Neuron (in vitro differentiated cells): ENCODE results near the gene B3GNT2.

ENCODE experiments used
- H2AFZ ChIP-seq: one replicate; pipeline ENCODE4 v1.6.1; 2013; ENCODE audit warnings: low read depth, mild to moderate bottlenecking, inconsistent platforms, low read length, moderate library complexity
- H3K27me3 ChIP-seq: one replicate; pipeline ENCODE4 v1.6.1; 2013; ENCODE audit warnings: low read length; ENCODE audit not compliant: insufficient read depth
- H3K36me3 ChIP-seq: one replicate; pipeline ENCODE4 v1.6.1; 2013; ENCODE audit warnings: low read length; ENCODE audit not compliant: insufficient read depth
- H3K4me1 ChIP-seq: one replicate; pipeline ENCODE4 v1.6.1; 2013; ENCODE audit warnings: low read length; ENCODE audit not compliant: insufficient read depth
- H3K4me3 ChIP-seq: 2 replicates; pipeline ENCODE4 v1.5.1; 2013; ENCODE audit warnings: mild to moderate bottlenecking, low read length, moderate library complexity
- H3K9me3 ChIP-seq: one replicate; pipeline ENCODE4 v1.6.1; 2013; ENCODE audit warnings: low read length

The B3GNT2 gene

DNA sequence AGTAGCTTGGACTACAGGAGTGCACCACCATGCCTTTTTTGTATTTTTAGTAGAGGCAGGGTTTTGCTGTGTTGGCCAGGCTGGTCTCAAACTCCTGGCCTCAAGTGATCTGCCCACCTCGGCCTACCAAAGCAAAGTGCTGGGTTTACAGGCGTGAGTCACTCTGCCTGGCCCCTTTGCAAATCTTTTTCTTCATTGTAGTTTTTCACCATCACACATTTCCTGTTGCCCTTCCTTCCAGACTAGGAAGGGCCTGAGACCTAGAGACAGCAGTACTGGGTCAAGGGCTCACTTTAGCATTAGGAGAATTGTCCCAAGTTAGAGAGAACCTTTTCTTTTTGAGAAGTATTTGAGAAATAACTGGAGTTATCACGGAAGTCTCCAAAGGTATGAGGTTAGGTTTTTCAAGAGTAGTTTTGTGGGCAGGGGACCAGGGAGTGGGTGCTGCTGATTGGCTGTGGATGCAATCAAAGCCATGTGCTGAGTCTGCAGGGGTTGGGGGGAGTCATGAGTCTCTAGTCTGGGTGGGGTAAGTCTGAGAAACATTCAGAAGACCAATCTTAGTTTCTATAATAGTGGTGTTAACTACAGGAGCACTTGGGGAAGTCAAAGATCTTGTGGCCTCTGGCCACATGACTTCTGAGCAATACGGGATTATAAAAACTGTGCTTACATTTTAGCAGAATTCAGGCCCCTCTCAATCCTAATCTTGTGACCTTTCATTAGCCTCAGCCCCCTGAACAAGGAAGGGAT, 23.7 kb downstream of the B3GNT2 start:
- H3K27me3 ChIP-seq = no peaks in the 10 kb centered on the region

DNA sequence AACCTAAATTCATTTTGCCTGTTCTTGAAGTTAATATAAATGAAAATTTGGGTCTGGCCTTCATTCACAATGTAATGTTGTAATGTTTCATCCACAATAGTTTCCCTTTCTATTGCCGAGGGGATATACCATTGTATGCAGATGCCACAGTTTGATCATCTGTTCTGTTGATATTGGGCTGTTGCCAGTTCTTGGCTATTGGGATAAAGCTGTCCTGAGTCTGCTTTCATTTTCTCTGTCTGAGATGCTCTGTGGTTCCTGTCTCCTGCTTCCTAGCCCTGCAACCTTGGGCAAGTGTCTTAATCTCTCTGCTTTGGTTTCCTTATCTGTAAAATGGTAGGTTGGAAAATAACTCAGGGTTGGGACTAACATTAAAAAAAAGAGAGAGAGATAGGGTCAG, 25.2 kb downstream of the B3GNT2 start:
- H3K4me3 ChIP-seq = no peak overlapping the region
- no peak overlapping the region for H2AFZ ChIP-seq
- peaks cover 5% of the 10 kb centered on the region for H3K36me3 ChIP-seq
- H3K9me3 ChIP-seq = no peaks in the 10 kb centered on the region
- H3K4me1 ChIP-seq = no peaks in the 10 kb centered on the region
- no peaks in the 10 kb centered on the region for H3K27me3 ChIP-seq

More for the DNA sequence above, 23.7 kb downstream of the B3GNT2 start:
- Histone ChIP-seq H3K36me3 (peaks cover 2% of the 10 kb centered on the region), H2AFZ (no peak overlapping the region), H3K4me3 (no peak overlapping the region), H3K9me3 (no peaks in the 10 kb centered on the region), H3K4me1 (no peaks in the 10 kb centered on the region)

DNA sequence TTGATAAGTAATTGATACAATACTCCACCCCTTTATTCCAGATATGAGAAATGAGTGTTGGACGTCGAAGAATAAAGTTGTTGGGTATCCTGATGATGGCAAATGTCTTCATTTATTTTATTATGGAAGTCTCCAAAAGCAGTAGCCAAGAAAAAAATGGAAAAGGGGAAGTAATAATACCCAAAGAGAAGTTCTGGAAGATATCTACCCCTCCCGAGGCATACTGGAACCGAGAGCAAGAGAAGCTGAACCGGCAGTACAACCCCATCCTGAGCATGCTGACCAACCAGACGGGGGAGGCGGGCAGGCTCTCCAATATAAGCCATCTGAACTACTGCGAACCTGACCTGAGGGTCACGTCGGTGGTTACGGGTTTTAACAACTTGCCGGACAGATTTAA, 26.3 kb downstream of the B3GNT2 start:
- H3K36me3 ChIP-seq = peaks cover 5% of the 10 kb centered on the region

DNA sequence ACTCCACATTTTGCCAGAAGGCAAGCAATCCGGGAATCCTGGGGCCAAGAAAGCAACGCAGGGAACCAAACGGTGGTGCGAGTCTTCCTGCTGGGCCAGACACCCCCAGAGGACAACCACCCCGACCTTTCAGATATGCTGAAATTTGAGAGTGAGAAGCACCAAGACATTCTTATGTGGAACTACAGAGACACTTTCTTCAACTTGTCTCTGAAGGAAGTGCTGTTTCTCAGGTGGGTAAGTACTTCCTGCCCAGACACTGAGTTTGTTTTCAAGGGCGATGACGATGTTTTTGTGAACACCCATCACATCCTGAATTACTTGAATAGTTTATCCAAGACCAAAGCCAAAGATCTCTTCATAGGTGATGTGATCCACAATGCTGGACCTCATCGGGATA, 26.8 kb downstream of the B3GNT2 start:
- peaks cover 5% of the 10 kb centered on the region for H3K36me3 ChIP-seq
- no peaks in the 10 kb centered on the region for H3K9me3 ChIP-seq
- H3K4me3 ChIP-seq = no peak overlapping the region
- H3K27me3 ChIP-seq = no peaks in the 10 kb centered on the region
- H3K4me1 ChIP-seq = no peaks in the 10 kb centered on the region
- no peak overlapping the region for H2AFZ ChIP-seq

More for the DNA sequence above, 26.3 kb downstream of the B3GNT2 start:
- Histone ChIP-seq H3K4me3 (no peak overlapping the region), H3K9me3 (no peaks in the 10 kb centered on the region), H2AFZ (no peak overlapping the region), H3K4me1 (no peaks in the 10 kb centered on the region), H3K27me3 (no peaks in the 10 kb centered on the region)

DNA sequence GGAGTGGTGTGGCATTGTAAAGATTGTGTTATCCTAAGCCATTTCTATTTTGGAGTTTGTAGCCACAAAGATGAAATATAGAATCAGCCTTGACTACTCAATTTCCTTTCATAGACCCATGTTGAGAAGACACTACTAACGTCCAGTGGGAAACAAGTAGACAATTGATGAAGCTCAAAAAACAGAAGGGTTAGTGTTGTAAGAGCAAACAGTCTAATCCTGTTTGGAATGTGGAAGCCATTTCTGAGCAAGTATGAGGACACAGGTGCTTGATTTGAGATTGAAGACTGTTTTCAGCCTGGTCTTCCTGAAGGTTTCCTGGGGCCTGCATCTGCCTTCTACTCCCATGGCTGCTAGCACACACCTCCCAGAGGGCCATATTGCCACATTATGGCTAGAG, 29.1 kb downstream of the B3GNT2 start:
- Histone ChIP-seq H3K27me3 (no peaks in the 10 kb centered on the region), H2AFZ (no peak overlapping the region), H3K4me1 (no peaks in the 10 kb centered on the region), H3K4me3 (no peak overlapping the region), H3K36me3 (peaks cover 5% of the 10 kb centered on the region), H3K9me3 (no peaks in the 10 kb centered on the region)

DNA sequence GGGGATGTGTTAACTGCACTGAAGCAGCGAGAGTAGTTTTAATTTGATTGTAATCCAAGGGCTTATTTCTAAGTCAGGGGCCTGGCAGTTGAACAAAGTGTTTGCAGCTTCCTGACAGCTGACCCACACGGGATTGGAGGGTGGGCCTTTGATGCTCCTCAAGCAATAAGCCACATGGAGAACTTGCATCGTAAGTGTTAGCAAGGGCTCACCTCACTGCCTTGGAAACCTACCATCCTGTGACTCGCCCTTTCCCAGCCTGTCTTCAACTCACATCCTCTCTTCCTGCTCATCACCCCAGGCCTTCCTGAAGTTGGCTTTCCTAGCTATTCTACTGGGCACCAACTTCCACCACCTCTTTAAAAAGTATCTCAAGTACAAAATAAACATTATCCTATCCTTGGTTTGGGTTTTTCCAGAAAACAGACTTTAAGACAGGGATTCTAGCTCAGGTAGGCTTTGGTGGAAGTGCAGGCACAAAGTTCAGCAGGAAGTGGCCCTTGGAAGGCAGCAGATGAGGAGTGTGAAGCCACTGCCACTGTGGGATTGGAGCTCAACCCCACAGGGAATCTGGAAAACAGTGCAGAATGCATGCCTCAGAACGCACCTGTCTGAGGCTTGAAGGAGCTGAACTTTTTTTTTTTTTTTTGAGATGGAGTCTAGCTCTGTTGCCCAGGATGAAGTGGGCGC, 31.6 kb downstream of the B3GNT2 start:
- H2AFZ ChIP-seq = no peak overlapping the region
- no peaks in the 10 kb centered on the region for H3K9me3 ChIP-seq
- H3K36me3 ChIP-seq = peaks cover 4% of the 10 kb centered on the region
- no peak overlapping the region for H3K4me3 ChIP-seq
- no peaks in the 10 kb centered on the region for H3K27me3 ChIP-seq
- no peaks in the 10 kb centered on the region for H3K4me1 ChIP-seq

DNA sequence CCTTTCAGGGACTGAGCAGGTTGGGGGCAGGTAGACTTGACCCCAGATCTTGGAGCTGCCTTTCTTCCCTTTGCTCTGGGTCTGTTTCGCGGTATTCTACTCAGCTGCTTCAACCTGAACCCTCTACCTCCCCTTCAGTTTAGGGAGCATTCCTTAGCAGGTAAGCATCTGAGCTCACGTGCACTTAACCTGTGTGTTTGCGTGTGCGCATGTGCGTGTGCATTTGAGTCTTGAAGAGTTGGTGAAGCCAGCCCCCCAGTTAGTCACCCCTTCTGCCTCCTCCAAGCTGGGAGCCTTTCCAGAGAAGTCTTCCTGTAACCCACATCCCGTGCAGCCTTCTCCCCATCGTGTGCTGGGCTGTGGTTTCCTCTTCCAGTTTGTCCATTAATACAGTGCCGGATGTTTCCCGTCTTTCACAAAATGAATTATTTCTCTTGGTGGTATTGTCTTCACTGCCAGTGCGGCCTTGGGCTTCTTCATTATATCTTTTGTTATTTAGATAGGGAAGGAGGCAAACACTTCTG, 33.2 kb downstream of the B3GNT2 start:
- no peaks in the 10 kb centered on the region for H3K27me3 ChIP-seq
- peaks cover 2% of the 10 kb centered on the region for H3K36me3 ChIP-seq
- H3K9me3 ChIP-seq = no peaks in the 10 kb centered on the region
- no peak overlapping the region for H2AFZ ChIP-seq
- H3K4me3 ChIP-seq = no peak overlapping the region
- H3K4me1 ChIP-seq = no peaks in the 10 kb centered on the region

DNA sequence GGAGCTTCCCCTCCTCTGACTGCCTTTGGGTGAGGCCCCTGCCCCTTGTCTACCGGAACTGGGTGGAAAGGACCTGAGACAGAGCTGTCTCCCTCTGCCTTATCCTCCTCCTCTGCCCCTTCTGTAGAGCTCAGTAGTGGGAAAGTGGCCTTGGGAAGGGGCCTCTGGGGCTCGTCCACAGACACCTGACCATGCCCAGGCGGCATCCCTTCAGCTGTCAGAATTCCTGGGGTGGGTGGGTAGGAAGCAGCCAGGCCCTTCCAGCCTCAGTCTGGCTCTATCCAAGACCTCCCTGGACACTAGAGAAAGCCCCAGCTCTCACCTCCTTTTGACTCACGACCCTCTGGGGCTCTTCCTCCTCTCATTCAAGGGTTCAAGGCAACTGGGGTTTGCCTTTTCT, 35.6 kb downstream of the B3GNT2 start:
- H3K4me3 ChIP-seq = no peak overlapping the region

DNA sequence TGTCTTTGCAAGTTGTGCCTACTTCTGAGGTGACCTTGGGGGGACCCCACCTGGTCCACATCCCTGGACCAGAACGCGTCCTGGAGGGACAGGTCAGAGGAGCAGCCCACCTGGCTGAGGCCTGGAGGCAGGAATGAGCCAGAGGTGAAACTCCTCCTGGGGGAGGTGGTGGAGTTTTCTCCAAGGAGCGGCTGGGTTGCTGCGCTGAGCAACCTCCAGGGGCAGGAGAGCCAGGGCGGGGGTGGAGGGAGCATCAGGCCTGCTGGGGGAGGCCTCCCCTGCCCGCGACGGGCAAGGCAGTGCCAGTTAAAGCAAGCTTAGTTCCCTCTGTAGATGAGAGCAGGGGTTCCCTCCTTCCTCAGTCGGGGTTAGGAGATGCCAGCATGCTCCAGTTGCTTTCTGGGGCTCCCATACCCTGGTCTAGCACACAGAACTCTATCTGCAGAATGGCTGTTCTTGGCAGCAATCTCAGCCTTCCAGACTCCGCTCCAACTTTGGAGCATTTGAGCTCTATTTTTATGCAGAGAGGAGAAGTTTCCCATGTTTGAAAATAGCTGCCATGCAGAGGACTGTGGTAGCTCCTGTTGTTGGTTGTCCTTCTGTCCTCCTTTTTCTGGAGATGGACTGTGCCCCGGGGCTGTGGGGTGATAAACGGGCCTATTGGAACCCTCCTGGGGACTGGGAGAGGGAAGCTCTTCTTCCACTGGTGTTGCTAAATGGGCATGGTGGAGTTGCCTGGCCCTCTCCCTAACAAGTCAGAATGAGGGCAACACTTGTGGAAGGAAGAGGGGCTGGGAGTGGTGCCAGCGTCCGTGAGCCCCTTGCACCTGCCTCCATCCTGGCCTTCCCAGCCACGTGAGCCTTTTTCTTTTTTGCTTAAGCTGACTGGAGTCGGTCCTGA, 39.1 kb downstream of the B3GNT2 start:
- Histone ChIP-seq H3K36me3 (no peaks in the 10 kb centered on the region), H2AFZ (no peak overlapping the region), H3K4me3 (no peak overlapping the region), H3K27me3 (no peaks in the 10 kb centered on the region), H3K4me1 (no peaks in the 10 kb centered on the region), H3K9me3 (no peaks in the 10 kb centered on the region)

More for the DNA sequence above, 35.6 kb downstream of the B3GNT2 start:
- H3K27me3 ChIP-seq = no peaks in the 10 kb centered on the region
- H2AFZ ChIP-seq = no peak overlapping the region
- no peaks in the 10 kb centered on the region for H3K36me3 ChIP-seq
- H3K4me1 ChIP-seq = no peaks in the 10 kb centered on the region
- no peaks in the 10 kb centered on the region for H3K9me3 ChIP-seq

DNA sequence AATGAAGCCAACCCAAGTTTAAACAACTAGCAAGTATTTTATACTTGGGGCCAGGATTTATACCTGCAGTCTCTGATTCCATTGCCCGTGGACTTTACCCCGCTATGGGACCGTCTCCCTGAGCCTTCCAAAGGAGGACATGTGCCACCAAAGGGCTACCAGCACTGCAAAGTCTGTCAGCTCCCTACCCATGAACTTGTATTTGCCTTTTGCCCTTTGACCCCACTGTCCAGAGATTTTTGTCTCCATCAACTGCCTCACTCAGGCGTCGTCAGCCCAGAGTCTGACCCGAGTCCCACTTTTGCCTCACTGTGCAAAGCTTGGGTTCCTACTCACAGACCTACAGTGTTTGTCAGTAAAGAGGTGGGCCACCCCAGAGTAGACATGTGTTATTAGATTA, 40.6 kb downstream of the B3GNT2 start:
- no peaks in the 10 kb centered on the region for H3K9me3 ChIP-seq
- H3K36me3 ChIP-seq = no peaks in the 10 kb centered on the region
- H3K4me3 ChIP-seq = no peak overlapping the region
- H2AFZ ChIP-seq = no peak overlapping the region
- no peaks in the 10 kb centered on the region for H3K4me1 ChIP-seq
- no peaks in the 10 kb centered on the region for H3K27me3 ChIP-seq

DNA sequence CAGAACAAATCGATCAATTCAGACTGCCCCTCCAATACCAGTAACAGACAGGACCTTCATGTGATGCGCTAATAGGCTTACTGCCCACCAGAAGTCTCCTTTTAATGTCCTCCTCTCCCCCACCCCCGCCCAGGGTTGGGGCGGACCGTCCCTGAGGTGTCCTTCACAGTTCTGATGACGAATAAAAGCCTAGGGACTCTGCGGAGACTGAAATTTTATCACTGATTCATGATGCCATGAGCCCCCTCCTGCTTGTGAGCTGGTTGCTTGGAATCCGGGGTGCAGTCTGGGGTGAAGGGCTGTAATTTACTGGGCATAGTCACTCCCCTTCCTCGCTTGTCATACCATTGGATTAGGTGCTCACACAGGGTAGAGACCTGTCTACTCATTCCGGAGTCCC, 42.3 kb downstream of the B3GNT2 start:
- Histone ChIP-seq H3K36me3 (no peaks in the 10 kb centered on the region), H3K4me1 (no peaks in the 10 kb centered on the region), H3K4me3 (no peak overlapping the region), H3K27me3 (no peaks in the 10 kb centered on the region), H2AFZ (no peak overlapping the region), H3K9me3 (no peaks in the 10 kb centered on the region)

DNA sequence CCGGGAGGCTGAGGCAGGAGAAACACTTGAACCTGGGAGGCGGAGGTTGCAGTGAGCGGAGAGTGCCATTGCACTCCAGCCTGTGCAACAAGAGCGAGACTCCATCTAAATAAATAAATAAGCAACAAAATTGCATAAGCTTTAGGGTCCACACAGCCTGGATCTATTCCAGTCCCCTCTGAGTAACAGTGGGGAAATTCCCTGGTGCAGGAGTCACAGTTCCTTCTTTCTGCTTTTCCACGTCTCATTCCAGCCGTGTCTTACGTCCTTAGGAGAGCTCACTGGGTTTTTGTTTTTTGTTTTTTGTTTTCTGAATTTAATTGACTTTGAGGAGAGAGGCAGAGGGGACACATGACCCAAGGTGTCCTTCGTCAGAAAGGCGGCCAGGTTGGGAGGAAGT, 44.6 kb downstream of the B3GNT2 start:
- Histone ChIP-seq H3K27me3 (no peaks in the 10 kb centered on the region), H2AFZ (no peak overlapping the region), H3K36me3 (no peaks in the 10 kb centered on the region), H3K9me3 (no peaks in the 10 kb centered on the region), H3K4me1 (no peaks in the 10 kb centered on the region), H3K4me3 (no peak overlapping the region)

DNA sequence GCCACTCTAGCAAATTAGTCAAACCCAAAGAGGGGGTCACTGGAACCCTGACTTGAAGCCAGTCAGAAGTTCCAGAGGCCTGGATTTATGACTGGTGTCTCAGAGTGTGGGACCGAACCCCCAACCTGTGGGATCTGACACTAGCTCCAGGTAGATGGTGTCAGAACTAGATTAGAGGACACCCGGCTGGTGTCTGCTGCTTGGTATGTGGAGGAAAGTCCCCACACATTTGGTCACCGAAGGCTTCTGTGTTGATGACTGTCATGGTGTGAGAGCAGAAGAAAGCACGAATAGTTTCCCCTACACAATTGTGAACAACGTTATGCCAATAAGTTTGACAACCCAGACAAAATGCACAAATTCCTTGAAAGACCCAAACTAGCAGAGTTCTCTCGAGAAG, 48.1 kb downstream of the B3GNT2 start:
- Histone ChIP-seq H3K9me3 (no peaks in the 10 kb centered on the region), H3K36me3 (no peaks in the 10 kb centered on the region), H3K4me3 (no peak overlapping the region), H3K27me3 (no peaks in the 10 kb centered on the region), H2AFZ (no peak overlapping the region), H3K4me1 (no peaks in the 10 kb centered on the region)
